GM21381 (cell line): ENCODE measurements around the gene KDM4D.
"Not testable (repeated sequence)": the region's sequence is repeated elsewhere in the genome, so short reads cannot be mapped to it uniquely, and the experiment has no call there.

ENCODE experiments used
- ATAC-seq: cut with Tn5 transposase; IDR thresholded peaks from one replicate; pipeline ENCODE4 v1.9.1; 2021; ENCODE audit warnings: mild to moderate bottlenecking, moderate library complexity; ENCODE audit not compliant: unreplicated experiment

Gene KDM4D

DNA sequence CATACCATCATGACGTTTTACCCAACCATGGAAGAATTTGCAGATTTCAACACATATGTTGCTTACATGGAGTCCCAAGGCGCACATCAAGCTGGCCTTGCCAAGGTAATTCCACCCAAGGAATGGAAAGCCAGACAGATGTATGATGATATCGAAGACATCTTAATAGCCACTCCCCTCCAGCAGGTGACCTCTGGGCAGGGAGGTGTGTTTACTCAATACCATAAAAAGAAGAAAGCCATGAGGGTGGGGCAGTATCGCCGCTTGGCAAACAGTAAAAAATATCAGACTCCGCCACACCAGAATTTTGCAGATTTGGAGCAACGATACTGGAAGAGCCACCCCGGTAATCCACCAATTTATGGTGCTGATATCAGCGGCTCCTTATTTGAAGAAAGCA is 52.1 kb downstream of the KDM4D start:
- not testable (repeated sequence) for ATAC-seq

DNA sequence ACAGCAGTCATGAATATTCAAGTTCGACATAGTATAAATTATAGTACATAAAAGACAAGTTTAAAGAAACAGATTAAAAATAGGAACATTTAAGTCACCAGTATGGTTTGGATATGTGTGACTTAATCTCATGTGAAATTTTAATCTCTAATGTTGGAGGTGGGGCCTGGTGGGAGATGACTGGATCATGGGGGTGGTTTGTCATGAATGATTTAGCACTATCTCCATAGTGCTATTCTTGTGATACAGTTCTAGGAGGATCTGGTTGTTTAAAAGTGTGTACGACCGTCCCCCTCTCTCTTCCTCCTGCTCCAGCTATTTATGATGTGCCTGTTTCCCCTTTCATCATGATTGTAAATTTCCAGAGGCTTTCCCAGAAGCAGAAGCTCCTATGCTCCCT is 54.8 kb downstream of the KDM4D start:
- no peak for ATAC-seq

DNA sequence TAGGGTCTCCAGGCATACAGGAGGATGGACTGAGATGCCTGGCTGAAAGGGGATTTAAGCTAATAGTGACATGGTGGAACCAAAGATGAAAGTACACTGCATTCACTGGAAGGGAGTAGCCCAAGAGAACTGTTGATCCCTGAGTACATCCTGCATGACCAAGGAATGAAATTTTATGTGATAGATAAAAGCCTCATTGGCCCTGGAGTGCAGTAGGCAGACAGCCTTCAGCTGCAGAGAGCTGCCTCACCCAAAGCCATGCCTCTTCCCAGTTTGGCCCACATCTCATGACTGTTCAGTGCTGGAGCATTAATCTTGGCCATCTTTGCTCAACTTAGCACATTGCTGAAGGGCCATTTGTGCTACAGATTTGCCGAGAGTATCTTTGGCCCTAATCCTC is 59.5 kb downstream of the KDM4D start:
- no peak for ATAC-seq

DNA sequence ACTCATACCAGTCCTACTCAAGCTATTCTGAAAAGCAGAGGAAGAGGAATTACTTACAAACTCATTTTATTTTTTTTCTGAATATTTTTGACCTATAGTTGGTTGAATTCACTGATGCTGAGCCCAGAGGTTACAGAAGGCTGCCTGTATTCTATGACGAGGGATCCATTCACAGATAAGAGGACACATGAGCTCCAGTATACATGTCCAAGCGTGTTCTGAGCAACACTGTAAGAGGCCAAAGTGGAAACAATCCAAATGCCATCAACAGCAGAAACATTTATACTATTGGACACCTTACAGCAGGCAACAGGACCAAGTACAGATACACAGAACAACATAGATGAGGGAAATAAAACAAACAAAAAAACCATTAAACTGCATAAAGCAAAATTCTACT is 61.8 kb downstream of the KDM4D start:
- no peak for ATAC-seq

DNA sequence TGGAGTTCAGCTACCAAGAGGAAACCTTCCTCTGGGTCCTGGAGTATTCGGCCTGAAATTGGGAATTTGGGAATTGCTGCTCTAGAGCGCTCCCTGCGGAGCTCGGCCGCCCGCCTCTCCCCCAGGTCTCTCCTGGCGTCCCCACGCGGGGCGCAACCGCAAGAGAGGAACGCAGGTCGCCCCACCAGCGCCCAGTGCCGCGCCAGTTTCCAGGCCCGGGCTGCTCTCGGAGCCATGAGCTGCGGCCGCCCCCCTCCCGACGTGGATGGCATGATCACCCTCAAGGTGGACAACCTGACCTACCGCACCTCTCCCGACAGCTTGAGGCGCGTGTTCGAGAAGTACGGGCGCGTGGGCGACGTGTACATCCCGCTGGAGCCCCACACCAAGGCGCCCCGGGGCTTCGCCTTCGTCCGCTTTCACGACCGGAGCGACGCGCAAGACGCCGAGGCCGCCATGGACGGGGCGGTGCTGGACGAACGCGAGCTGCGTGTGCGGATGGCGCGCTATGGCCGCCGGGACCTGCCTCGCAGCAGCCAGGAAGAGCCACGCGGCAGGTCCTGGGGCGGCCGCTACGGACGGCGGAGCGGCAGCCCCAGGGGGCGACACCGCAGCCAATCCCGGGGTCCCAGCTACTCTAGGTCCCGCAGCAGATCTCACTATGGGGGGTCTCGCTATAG is 64.0 kb downstream of the KDM4D start:
- not testable (repeated sequence) for ATAC-seq

DNA sequence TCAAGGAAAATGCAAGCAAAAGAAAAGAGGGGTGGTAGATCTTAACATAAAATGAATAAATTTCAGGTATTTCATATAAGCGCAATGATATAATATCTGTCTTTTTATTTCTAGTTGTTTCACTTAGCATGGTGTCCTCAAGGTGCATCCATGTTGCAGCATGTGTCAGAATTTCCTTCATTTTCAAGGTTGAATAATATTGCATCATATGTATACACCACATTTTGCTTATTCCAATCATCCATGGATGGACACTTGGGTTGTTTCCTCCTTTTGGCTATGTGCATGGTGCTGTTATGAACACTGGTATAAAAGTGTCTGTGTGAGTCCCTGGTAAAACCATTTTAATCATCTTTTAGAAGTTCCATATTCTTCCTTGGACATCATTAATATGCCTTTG is 68.7 kb downstream of the KDM4D start:
- ATAC-seq, result no peak

DNA sequence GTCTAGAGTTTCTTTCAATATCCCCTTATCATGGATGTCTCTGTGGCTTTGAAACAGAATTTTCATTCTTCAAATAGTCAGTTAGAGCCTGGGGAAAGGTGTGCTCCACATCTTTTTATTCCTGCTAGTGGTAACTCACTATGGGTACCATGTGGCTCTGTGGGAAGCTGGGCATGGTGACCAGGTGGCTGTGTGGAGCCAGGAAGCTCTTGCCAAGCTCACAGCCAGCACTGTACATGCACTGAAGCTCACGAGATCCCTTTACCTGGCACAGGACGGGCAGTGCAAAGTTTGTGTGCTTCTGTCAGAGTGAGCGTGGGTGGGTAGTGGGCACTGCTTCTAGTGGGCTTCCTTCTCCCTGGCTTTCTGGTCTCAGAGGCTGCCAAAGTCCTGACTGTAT is 69.4 kb downstream of the KDM4D start:
- ATAC-seq, result no peak

DNA sequence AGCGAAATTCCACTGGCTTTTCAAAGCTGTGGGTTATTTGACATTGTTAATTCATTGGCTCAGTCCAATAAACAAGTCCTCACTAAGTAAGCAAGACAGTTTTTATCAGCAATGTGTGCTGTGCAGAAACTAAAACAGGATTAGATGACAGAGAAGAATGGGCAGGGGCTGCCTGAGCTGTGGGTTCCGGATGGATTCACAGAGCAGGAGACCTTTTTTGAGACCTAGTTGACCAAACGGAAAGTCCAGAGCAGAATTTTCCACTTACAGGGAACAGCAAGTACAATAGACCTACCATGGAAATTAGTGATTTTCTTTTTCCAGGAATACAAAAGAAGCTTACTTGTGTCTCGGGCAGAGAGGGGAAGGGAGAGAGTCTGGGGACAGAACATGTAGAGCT is 70.5 kb downstream of the KDM4D start:
- ATAC-seq, result no peak

DNA sequence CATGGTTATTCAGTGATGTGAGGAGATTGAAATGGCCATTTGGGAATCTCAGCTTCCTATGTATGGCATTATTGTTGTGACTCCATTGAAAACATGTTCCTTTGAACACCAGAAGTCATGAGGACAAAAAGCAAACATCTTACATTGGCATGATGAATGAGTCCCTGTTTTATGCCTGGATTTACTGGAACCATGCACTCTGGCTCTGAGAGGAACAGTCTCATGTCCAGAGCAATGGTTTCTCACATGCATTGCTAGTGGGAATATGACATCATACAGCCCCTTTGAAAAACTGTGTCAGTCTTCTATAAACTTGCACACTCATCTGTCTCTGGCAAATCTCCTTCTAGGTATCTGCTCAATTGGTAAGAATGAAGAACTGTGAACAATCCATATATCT is 72.3 kb downstream of the KDM4D start:
- no peak for ATAC-seq
